ENCODE results near the gene BUB1B.

BUB1B gene

DNA sequence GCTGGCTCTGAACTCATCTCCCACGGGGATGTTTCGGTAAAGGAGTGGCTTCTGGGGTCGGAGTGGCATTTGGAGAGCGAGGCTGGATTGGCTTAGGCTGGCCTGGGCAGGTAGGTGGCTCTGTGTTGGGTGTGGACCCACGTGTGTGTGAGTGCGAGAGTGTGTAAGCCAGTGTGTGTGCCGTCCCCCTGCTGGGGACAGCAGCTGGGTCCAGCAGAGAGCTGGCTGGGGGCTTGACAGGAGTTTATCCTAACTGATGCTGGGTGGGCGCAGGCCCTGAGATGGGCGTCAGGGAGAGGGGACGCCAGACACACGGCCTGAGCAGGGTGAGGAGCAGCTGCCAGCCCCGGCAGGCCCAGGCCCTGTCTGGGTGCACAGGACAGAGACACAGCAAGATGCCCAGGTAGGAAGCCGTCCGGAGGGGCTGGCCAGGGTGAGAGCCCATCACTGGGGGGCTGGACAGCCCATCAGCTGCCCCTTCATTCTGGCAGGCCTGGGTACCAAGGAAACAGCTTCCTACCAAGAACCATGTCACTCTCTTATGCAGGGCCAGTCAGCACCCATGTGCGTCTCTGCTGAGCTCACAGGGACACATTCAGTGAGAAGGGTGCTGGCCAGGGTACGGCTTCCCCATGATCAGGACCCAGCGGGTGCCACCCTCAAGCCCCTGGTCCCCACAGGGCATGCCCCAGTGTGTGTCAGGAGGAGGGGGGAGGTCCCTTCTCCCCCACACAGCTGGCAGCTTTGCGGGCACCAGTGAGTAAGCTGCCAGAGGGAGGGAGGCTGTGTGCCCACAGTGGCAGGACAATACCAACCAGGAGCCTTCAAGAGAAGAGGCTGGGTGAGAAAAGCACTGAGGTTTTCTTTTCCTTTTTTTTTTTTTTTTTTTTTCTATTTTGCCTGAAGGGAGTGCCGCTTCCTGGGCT is 79.1 kb downstream of the BUB1B start:
- no peak for DNase-seq (ENCODE audit: low read depth)

GRCh38 chr15:40240619-40241221 is 79.9 kb downstream of the BUB1B start:
- no peak overlapping the region for H3K4me3 ChIP-seq (ENCODE audit: low read length)
- TF ChIP-seq, protein P1, sequence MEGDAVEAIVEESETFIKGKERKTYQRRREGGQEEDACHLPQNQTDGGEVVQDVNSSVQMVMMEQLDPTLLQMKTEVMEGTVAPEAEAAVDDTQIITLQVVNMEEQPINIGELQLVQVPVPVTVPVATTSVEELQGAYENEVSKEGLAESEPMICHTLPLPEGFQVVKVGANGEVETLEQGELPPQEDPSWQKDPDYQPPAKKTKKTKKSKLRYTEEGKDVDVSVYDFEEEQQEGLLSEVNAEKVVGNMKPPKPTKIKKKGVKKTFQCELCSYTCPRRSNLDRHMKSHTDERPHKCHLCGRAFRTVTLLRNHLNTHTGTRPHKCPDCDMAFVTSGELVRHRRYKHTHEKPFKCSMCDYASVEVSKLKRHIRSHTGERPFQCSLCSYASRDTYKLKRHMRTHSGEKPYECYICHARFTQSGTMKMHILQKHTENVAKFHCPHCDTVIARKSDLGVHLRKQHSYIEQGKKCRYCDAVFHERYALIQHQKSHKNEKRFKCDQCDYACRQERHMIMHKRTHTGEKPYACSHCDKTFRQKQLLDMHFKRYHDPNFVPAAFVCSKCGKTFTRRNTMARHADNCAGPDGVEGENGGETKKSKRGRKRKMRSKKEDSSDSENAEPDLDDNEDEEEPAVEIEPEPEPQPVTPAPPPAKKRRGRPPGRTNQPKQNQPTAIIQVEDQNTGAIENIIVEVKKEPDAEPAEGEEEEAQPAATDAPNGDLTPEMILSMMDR (conservative IDR thresholded peaks at IDR 0.05; ENCODE audit: low read length): no peak
- no peak for DNase-seq (ENCODE audit: low read depth)

More for the DNA sequence above, 79.1 kb downstream of the BUB1B start:
- H3K4me3 ChIP-seq (ENCODE audit: low read length): no peak overlapping the region
- TF ChIP-seq, protein P1 (conservative IDR thresholded peaks at IDR 0.05; ENCODE audit: low read length): no peak

DNA sequence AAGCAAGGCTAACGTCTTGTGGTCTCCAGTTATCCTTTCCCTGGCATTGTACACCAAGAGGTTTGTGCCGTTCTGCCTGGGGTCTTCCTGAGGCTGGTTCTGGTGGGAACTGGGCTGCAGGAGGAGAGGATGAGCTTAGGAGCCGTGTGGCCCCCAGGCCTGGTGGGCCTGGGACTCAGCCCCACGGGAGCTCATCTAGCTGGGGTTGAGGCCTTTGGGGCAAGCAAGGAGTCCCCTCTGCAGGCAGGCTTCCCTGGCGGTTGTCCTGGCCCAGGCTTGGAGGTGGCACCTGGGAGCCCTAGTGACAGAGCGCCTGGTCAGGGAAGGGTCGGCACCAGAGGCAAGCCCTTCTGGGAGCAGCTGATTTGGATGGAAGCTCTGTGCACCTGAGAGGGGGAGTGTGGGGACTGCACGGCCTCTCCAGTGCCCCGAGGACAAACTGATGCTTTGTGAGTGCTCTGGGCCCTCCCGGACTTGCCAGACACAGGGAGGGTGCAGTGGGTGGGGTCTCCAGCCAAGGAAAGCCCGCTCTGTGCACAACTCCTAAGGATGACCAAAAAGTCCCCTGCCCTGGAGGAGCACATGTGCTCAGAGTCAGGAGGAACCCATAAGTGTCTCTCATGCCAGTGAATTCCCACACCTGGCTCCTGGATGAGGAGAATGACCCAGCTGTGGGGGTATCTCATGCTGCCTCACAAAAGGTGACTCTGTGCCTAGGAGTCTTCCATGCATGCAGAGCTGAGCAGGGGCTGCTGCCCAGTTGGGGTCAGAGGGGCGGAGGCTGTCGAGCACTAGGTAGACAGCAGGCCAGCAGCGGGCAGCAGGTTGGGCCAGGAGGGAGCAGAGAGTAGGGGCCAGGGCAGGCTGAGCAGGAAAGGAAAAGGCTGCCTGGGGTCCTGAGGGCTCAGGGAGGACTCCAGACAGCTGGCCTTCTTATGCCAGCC is 80.7 kb downstream of the BUB1B start:
- no peak overlapping the region for H3K4me3 ChIP-seq (ENCODE audit: low read length)
- TF ChIP-seq, protein P1 (conservative IDR thresholded peaks at IDR 0.05; ENCODE audit: low read length): no peak
- no peak for DNase-seq (ENCODE audit: low read depth)

- no peak for DNase-seq (ENCODE audit: low read depth)
- TF ChIP-seq, protein P1 (conservative IDR thresholded peaks at IDR 0.05; ENCODE audit: low read length): no peak
- no peak overlapping the region for H3K4me3 ChIP-seq (ENCODE audit: low read length)
Observed at GRCh38 chr15:40242213-40242599, 81.3 kb downstream of the BUB1B start.

- TF ChIP-seq, protein P1 (conservative IDR thresholded peaks at IDR 0.05; ENCODE audit: low read length): no peak
- no peak overlapping the region for H3K4me3 ChIP-seq (ENCODE audit: low read length)
- DNase-seq (ENCODE audit: low read depth): no peak
Observed at GRCh38 chr15:40242601-40243000, 81.7 kb downstream of the BUB1B start.

GRCh38 chr15:40243126-40243810 is 82.4 kb downstream of the BUB1B start:
- TF ChIP-seq, protein P1 (conservative IDR thresholded peaks at IDR 0.05; ENCODE audit: low read length): no peak
- no peak for DNase-seq (ENCODE audit: low read depth)

More at GRCh38 chr15:40243126-40243810, 82.4 kb downstream of the BUB1B start:
- no peak overlapping the region for H3K4me3 ChIP-seq (ENCODE audit: low read length)
